ENCODE results near the gene PIGX. TPM values are rescaled to one million over a fixed set of nuclear protein-coding genes. Genes with fewer than 3 reads are reported as not detected.

Gene PIGX
- total RNA-seq, 4 donors from 2014 or later, result 10.2 to 61.5 (median 34.1) TPM

DNA sequence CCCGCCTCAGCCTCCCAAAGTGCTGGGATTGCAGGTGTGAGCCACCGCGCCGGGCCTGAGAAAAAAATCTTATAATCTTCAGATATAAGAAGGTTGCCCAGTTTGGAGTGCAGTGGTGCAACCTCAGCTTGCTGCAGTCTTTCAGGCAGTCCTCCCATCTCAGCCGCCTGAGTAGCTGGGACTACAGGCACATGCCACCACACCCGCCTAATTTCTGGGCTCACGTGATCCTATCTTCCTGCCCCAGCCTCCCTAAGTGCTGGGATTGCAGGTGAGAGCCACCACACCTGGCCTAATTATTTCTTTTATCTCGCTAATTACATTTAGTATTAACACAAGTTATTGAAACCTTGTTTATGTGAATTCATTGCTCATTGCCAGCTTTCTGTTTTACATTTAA is 41.0 kb downstream of the PIGX start:
- Histone ChIP-seq H3K27me3 (no peaks in the 10 kb centered on the region), H3K27ac (no peak overlapping the region), H3K9me3 (no peaks in the 10 kb centered on the region), H3K36me3 (no peaks in the 10 kb centered on the region), H3K4me1 (no peaks in the 10 kb centered on the region), H3K4me3 (no peak overlapping the region)
- intact Hi-C loops (cut with DNase I; ENCODE audit: low total_unique reads), result no loop called here
- no peak for TF ChIP-seq POLR2A (IDR thresholded peaks at IDR 0.05)
- TF ChIP-seq, protein P1, sequence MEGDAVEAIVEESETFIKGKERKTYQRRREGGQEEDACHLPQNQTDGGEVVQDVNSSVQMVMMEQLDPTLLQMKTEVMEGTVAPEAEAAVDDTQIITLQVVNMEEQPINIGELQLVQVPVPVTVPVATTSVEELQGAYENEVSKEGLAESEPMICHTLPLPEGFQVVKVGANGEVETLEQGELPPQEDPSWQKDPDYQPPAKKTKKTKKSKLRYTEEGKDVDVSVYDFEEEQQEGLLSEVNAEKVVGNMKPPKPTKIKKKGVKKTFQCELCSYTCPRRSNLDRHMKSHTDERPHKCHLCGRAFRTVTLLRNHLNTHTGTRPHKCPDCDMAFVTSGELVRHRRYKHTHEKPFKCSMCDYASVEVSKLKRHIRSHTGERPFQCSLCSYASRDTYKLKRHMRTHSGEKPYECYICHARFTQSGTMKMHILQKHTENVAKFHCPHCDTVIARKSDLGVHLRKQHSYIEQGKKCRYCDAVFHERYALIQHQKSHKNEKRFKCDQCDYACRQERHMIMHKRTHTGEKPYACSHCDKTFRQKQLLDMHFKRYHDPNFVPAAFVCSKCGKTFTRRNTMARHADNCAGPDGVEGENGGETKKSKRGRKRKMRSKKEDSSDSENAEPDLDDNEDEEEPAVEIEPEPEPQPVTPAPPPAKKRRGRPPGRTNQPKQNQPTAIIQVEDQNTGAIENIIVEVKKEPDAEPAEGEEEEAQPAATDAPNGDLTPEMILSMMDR (IDR thresholded peaks at IDR 0.05), result no peak
- no peak for DNase-seq

DNA sequence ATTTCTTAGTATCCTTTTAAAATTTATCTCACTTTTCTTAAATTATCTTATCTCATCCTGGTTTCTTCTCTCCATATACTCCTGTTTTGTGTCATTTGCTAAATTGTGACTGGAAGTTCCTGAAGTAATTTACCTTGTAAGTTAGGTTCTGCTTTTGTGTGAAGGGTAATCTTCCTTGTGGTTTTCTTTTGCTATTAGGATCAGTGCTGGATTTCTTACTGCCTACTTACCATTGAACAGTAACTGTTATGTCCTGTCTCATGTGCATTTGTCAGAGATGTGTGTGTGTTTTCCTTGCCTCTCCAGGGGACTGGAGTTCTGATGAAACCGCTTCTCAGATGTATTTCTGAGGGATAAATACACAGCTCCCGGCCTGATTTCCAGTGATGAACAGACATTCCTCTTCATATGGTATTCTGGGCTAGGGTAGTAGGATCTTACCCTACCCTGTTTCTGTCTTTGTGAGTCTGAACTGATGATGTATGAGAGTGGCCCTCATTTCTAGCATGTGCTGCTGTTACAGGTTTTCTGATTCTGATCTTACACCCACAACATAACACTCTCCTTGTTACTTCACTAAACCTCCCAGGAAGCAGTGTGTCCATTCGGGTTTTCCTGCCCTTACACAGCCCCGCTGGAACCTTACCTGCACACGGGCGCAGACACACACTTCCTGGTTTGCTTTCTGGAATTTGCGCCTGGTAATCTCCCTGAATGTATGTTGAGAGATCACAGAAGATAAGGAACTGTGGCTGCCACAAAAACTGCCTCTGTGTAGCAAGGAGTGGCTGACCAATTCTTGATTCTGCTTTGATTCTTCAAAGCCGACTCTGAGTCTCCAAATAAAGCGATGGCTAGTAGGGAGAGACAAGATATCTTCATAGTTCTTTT is 42.2 kb downstream of the PIGX start:
- Histone ChIP-seq H3K4me1 (no peaks in the 10 kb centered on the region), H3K27me3 (no peaks in the 10 kb centered on the region), H3K4me3 (no peak overlapping the region), H3K36me3 (no peaks in the 10 kb centered on the region), H3K27ac (no peak overlapping the region), H3K9me3 (no peaks in the 10 kb centered on the region)
- TF ChIP-seq POLR2A (IDR thresholded peaks at IDR 0.05), result no peak
- TF ChIP-seq, protein P1 (IDR thresholded peaks at IDR 0.05), result no peak
- no peak for DNase-seq
- intact Hi-C loops (cut with DNase I; ENCODE audit: low total_unique reads), result no loop called here

DNA sequence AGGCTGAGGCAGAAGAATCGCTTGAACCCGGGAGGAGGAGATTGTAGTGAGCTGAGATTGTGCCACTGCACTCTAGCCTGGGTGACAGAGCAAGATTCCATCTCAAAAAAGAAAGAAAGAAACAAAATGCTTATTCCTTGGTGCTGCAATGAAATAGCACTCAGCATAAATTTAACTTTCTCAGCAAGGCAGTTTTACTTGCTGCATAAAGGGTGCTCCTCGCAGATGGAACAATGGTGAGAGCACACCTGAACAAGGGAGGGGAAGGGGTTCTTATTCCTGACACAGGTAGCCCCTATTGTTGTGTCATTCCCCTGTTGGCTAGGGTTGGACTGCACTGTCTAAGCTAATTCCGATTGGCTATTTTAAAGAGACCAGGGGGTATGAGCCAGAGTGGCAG is 44.6 kb downstream of the PIGX start:
- intact Hi-C loops (cut with DNase I; ENCODE audit: low total_unique reads), result no loop called here
- Histone ChIP-seq H3K4me3 (no peak overlapping the region), H3K9me3 (no peaks in the 10 kb centered on the region), H3K27ac (no peak overlapping the region), H3K27me3 (no peaks in the 10 kb centered on the region), H3K4me1 (no peaks in the 10 kb centered on the region), H3K36me3 (no peaks in the 10 kb centered on the region)
- DNase-seq, result no peak
- TF ChIP-seq, protein P1 (IDR thresholded peaks at IDR 0.05), result no peak
- TF ChIP-seq POLR2A (IDR thresholded peaks at IDR 0.05), result no peak

DNA sequence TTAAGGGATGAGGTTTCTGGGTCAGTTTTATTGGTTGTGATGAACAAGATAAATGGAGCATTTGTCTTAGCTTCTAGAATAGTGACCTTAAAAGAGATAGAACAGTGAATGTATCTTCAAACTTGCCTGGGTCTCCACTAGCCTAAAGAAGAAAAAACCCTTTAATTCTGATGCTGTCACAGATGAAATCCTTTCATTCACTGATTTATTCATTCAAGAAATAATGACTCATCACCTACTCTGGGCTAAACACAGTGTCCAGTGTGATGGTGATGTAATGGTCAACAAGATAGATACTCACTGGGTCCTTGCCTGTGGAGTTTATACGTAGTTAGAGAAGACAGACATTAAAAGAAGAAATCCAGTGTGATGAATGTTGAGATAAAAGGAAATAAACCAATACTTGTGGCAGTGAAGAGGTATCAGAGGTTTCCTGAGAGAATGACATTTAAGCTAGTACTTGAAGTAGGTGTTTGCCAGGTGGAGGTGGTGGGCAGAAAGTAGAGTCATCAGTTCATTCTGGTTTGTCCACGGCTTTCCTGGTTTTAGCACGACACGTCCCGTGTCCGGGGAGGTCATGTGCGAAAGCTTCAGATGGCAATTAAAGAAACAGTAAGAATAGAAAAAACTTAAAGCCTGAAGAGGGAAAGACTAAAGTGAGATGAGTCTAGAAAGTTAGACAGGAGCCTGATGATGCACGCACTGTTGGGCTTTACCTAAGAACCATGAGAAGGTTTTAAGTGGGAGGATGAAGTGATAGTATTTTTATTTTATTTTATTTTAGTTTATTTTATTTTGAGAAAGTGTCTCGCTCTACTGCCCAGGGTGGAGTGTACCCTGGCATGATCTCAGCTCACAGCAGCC is 45.9 kb downstream of the PIGX start:
- Histone ChIP-seq H3K4me1 (no peaks in the 10 kb centered on the region), H3K9me3 (no peaks in the 10 kb centered on the region), H3K27ac (no peak overlapping the region), H3K4me3 (no peak overlapping the region), H3K27me3 (no peaks in the 10 kb centered on the region), H3K36me3 (no peaks in the 10 kb centered on the region)
- intact Hi-C loops (cut with DNase I; ENCODE audit: low total_unique reads), result no loop called here
- no peak for TF ChIP-seq POLR2A (IDR thresholded peaks at IDR 0.05)
- TF ChIP-seq, protein P1 (IDR thresholded peaks at IDR 0.05), result no peak
- DNase-seq, result no peak

DNA sequence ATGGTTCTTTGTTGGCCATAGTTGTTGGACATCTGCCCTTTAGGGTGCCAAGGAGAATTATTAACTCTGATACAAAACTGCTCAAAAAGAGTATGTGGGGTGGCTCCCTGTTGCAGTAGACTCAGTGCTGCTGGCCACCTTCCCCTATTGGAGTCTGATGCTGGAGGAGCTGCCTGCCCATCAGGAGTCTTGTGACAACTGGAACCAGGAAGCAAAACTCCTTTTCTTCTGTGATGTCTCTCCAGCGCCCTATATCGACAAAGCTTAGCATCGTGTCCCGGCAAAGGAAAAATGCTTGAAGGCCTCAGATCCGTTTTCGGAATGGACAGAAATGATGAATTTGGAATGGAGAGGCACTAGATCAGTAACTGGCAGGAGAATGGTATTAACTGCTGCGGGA is 51.0 kb downstream of the PIGX start:
- Histone ChIP-seq H3K27me3 (no peaks in the 10 kb centered on the region), H3K27ac (no peak overlapping the region), H3K4me3 (no peak overlapping the region), H3K4me1 (no peaks in the 10 kb centered on the region), H3K36me3 (no peaks in the 10 kb centered on the region), H3K9me3 (no peaks in the 10 kb centered on the region)
- TF ChIP-seq, protein P1 (IDR thresholded peaks at IDR 0.05), result no peak
- no peak for TF ChIP-seq POLR2A (IDR thresholded peaks at IDR 0.05)
- intact Hi-C loops (cut with DNase I; ENCODE audit: low total_unique reads), result no loop called here
- no peak for DNase-seq

All from uterus (tissue), 4 donors.